Breast epithelium (tissue), 4 donors: ENCODE results near the gene SV2C. TPM values are rescaled to one million over a fixed set of nuclear protein-coding genes. Genes with fewer than 3 reads are reported as not detected.
"Not testable (repeated sequence)": the region's sequence is repeated elsewhere in the genome, so short reads cannot be mapped to it uniquely, and the experiment has no call there.

Experiments
- DNase-seq, 2 donors: peaks; one replicate each; pipeline ENCODE4 v3.0.0-alpha.2; 2019; ENCODE audit warnings: low spot score in 2 of 2
- H3K27ac ChIP-seq, 2 donors: fragments of 200-600 bp; sonication (generic) in 1 of 2; one replicate each; pipeline ENCODE4 v1.5.1; 2016 to 2019; ENCODE audit warnings: mild to moderate bottlenecking in 1 of 2
- H3K27me3 ChIP-seq, 2 donors: fragments of 200-600 bp; sonication (generic) in 1 of 2; one replicate each; pipeline versions ENCODE4 v1.5.1 to v1.6.0; 2017 to 2019; ENCODE audit warnings: control low read depth in 1 of 2, mild to moderate bottlenecking in 1 of 2
- H3K36me3 ChIP-seq: fragments of 200-600 bp; one replicate; pipeline ENCODE4 v1.5.1; 2019
- H3K4me1 ChIP-seq, 2 donors: fragments of 200-600 bp; sonication (generic); one replicate each; pipeline ENCODE4 v1.5.1; 2016 to 2019; ENCODE audit warnings: control low read depth in 1 of 2
- H3K4me3 ChIP-seq, 3 donors: fragments of 200-600 bp; sonication (generic); 1 replicate in 2 of 3; 2 replicates in 1 of 3; pipeline ENCODE4 v1.5.1; 2016 to 2019; ENCODE audit warnings: mild to moderate bottlenecking in 3 of 3, moderate library complexity in 2 of 3
- H3K9me3 ChIP-seq, 2 donors: fragments of 200-600 bp; sonication (generic) in 1 of 2; one replicate each; pipeline ENCODE4 v1.5.1; 2016 to 2019; ENCODE audit warnings: control low read depth in 1 of 2
- CTCF ChIP-seq, 3 donors: fragments of 450-650 bp; IDR thresholded peaks; one replicate each; pipeline ENCODE4 v1.5.1; 2016 to 2017; ENCODE audit warnings: antibody characterized with exemption in 3 of 3, mild to moderate bottlenecking in 3 of 3, moderate library complexity in 3 of 3
- POLR2A ChIP-seq: fragments of 450-650 bp; IDR thresholded peaks from one replicate; pipeline ENCODE4 v1.6.1; 2016; ENCODE audit warnings: antibody characterized with exemption, mild to moderate bottlenecking, moderate library complexity
- POLR2AphosphoS5 ChIP-seq, 3 donors: sonication (generic); formaldehyde crosslinking; IDR thresholded peaks; one replicate each; pipeline ENCODE4 v1.6.1; 2017; ENCODE audit warnings: antibody characterized with exemption in 3 of 3
- intact Hi-C: fragments of 100-400 bp; cut with DNase I; formaldehyde crosslinking; loops from one replicate; pipeline ENCODE4 v1.15.1; 2023; ENCODE audit warnings: low total_unique reads
- total RNA-seq, 3 donors: library from RNA; depleted of rRNA; stranded (reverse); fragments of >200 nt; gene quantifications; one replicate each; pipeline ENCODE4 v1.1.0, GENCODE V29; 2016

Gene SV2C
- total RNA-seq, 3 donors from 2014 or later: 0.32 to 1.3 (median 0.59) TPM

GRCh38 chr5:76292620-76293322 lies 209.6 kb downstream of the SV2C start:
- H3K4me3 ChIP-seq: no peak overlapping the region
- intact Hi-C loops: no loop called here
- DNase-seq: no peak
- H3K27ac ChIP-seq: peak overlapping the region in 1 of 2 donors; percentile 12
- H3K36me3 ChIP-seq: no peaks in the 10 kb centered on the region
- peaks cover 0 to 4% of the 10 kb centered on the region in 2 donors for H3K4me1 ChIP-seq
- H3K9me3 ChIP-seq: no peaks in the 10 kb centered on the region
- H3K27me3 ChIP-seq: no peaks in the 10 kb centered on the region
- TF ChIP-seq CTCF (IDR thresholded peaks at IDR 0.05) (no peak), POLR2AphosphoS5 (IDR thresholded peaks at IDR 0.05) (no peak), POLR2A (no peak)

- H3K4me1 ChIP-seq: peaks cover 0 to 4% of the 10 kb centered on the region in 2 donors
- H3K36me3 ChIP-seq: no peaks in the 10 kb centered on the region
- intact Hi-C loops: no loop called here
- TF ChIP-seq CTCF (IDR thresholded peaks at IDR 0.05) (no peak), POLR2AphosphoS5 (IDR thresholded peaks at IDR 0.05) (no peak), POLR2A (no peak)
- no peaks in the 10 kb centered on the region for H3K9me3 ChIP-seq
- no peaks in the 10 kb centered on the region for H3K27me3 ChIP-seq
- no peak overlapping the region for H3K27ac ChIP-seq
- no peak for DNase-seq
- H3K4me3 ChIP-seq: no peak overlapping the region
These were observed 211.4 kb downstream of the SV2C start for GRCh38 chr5:76294573-76294972.

GRCh38 chr5:76298852-76299251 lies 215.7 kb downstream of the SV2C start:
- Histone ChIP-seq H3K36me3 (no peaks in the 10 kb centered on the region), H3K9me3 (no peaks in the 10 kb centered on the region), H3K27me3 (no peaks in the 10 kb centered on the region), H3K4me1 (no peaks in the 10 kb centered on the region), H3K4me3 (no peak overlapping the region), H3K27ac (no peak overlapping the region)
- TF ChIP-seq CTCF (IDR thresholded peaks at IDR 0.05): no peak
- no peak for TF ChIP-seq POLR2AphosphoS5 (IDR thresholded peaks at IDR 0.05)
- TF ChIP-seq POLR2A: no peak
- intact Hi-C loops: no loop called here
- DNase-seq: no peak

- H3K36me3 ChIP-seq: no peaks in the 10 kb centered on the region
- no peaks in the 10 kb centered on the region for H3K4me1 ChIP-seq
- TF ChIP-seq POLR2AphosphoS5 (IDR thresholded peaks at IDR 0.05) (no peak), POLR2A (no peak), CTCF (IDR thresholded peaks at IDR 0.05) (no peak)
- DNase-seq: no peak
- intact Hi-C loops: no loop called here
- no peak overlapping the region for H3K27ac ChIP-seq
- H3K4me3 ChIP-seq: no peak overlapping the region
- H3K9me3 ChIP-seq: no peaks in the 10 kb centered on the region
- no peaks in the 10 kb centered on the region for H3K27me3 ChIP-seq
These were observed 216.4 kb downstream of the SV2C start for GRCh38 chr5:76299592-76299991.

- H3K27me3 ChIP-seq, intact Hi-C loops, H3K27ac ChIP-seq, DNase-seq, H3K4me1 ChIP-seq, H3K36me3 ChIP-seq, H3K4me3 ChIP-seq, H3K9me3 ChIP-seq: not testable (repeated sequence)
These were observed 218.7 kb downstream of the SV2C start for GRCh38 chr5:76301932-76302331.

GRCh38 chr5:76302661-76303060 lies 219.5 kb downstream of the SV2C start:
- H3K27ac ChIP-seq, intact Hi-C loops, H3K36me3 ChIP-seq, H3K4me3 ChIP-seq, H3K9me3 ChIP-seq, H3K27me3 ChIP-seq, H3K4me1 ChIP-seq, DNase-seq: not testable (repeated sequence)
